ENCODE measurements around the gene ZNRF3. TPM values are rescaled to one million over a fixed set of nuclear protein-coding genes. Genes with fewer than 3 reads are reported as not detected.

Gene ZNRF3
- total and polyA plus RNA-seq, 12 donors = 1.8 to 7.7 (median 6.2) TPM

DNA sequence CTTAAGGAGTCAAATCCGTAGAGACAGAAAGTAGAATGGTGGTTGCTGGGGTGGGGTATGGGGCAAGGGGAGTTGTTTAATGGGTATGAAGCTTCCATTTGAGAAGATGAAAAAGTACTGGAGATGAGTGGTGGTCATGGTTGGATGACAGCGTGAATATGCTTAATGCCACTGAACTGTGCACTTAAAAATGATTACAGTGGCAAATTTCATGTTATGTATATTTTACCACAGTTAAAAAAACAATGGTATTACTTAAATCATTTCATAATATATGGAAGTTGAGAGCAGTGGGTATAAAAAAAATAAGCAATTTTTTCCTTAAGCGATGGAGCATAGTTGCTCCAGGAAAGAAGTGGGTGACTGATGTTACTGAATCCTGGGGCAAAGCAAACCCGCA lies 111.2 kb downstream of the ZNRF3 start:
- H3K27ac ChIP-seq = no peak overlapping the region
- intact Hi-C loops (cut with DNase I) = no loop called here
- peaks cover 0 to 5% (median 0%) of the 10 kb centered on the region in 9 donors for H3K36me3 ChIP-seq
- no peak for DNase-seq
- TF ChIP-seq, protein P1, sequence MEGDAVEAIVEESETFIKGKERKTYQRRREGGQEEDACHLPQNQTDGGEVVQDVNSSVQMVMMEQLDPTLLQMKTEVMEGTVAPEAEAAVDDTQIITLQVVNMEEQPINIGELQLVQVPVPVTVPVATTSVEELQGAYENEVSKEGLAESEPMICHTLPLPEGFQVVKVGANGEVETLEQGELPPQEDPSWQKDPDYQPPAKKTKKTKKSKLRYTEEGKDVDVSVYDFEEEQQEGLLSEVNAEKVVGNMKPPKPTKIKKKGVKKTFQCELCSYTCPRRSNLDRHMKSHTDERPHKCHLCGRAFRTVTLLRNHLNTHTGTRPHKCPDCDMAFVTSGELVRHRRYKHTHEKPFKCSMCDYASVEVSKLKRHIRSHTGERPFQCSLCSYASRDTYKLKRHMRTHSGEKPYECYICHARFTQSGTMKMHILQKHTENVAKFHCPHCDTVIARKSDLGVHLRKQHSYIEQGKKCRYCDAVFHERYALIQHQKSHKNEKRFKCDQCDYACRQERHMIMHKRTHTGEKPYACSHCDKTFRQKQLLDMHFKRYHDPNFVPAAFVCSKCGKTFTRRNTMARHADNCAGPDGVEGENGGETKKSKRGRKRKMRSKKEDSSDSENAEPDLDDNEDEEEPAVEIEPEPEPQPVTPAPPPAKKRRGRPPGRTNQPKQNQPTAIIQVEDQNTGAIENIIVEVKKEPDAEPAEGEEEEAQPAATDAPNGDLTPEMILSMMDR (IDR thresholded peaks at IDR 0.05) = no peak
- H3K4me1 ChIP-seq = peaks cover 0 to 10% (median 0%) of the 10 kb centered on the region in 9 donors
- no peaks in the 10 kb centered on the region for H3K9me3 ChIP-seq
- WGBS, 2 donors = 97% methylated on average over 4 of the region's 4 CpGs
- H3K4me3 ChIP-seq = no peak overlapping the region
- no peaks in the 10 kb centered on the region for H3K27me3 ChIP-seq
- ATAC-seq = no peak

DNA sequence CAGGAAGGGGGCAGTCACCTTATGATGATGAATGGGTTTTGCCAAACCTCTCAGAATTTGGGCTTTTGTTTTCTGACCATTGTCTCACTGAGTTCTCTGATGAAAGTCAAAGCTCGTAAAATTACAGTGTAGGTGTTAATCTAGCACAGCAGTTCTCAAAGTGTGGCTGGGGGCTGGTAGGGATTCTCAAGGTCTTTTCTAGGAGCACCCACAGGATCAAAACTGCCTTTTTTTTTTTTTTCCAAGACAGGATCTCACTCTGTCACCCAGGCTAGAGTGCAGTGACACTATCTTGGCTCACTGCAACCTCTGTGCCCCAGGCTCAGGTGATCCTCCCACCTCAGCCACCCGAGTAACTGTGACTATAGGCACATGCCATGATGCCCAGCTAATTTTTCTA lies 112.2 kb downstream of the ZNRF3 start:
- Histone ChIP-seq H3K4me1 (peaks cover 0 to 10% (median 0%) of the 10 kb centered on the region in 9 donors), H3K27ac (no peak overlapping the region), H3K36me3 (peaks cover 0 to under 1% (median 0%) of the 10 kb centered on the region in 9 donors), H3K27me3 (no peaks in the 10 kb centered on the region), H3K9me3 (no peaks in the 10 kb centered on the region), H3K4me3 (no peak overlapping the region)
- DNase-seq (no peak), ATAC-seq (no peak)
- WGBS, 2 donors = 69 to 87% methylated on average over 2 of the region's 2 CpGs
- intact Hi-C loops (cut with DNase I) = no loop called here
- TF ChIP-seq, protein P1 (IDR thresholded peaks at IDR 0.05) = no peak

DNA sequence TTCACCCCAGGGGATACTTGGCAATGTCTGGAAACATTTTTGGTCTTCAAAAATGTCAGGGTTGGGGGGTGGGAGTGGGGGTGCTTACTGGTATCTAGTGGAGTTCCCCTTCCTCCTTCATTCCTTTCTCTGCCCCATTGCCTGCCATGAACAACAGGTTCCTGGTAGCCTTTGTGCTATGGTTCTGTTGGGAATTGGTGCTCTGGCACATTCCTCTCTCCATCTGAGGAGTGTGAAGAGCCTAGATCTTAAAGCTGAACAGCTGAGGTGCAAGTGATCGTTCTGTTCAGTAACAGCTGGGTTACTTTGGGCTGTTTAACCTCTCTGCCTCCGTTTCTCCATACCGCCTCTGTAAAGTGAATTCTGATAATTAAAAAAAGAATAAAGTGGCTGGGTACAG lies 114.0 kb downstream of the ZNRF3 start:
- DNase-seq (no peak), ATAC-seq (no peak)
- Histone ChIP-seq H3K36me3 (no peaks in the 10 kb centered on the region), H3K27me3 (no peaks in the 10 kb centered on the region), H3K4me3 (no peak overlapping the region), H3K27ac (no peak overlapping the region), H3K4me1 (peaks cover 0 to 11% (median under 1%) of the 10 kb centered on the region in 9 donors), H3K9me3 (no peaks in the 10 kb centered on the region)
- WGBS, 2 donors = 93 to 97% methylated on average over 3 of the region's 3 CpGs
- TF ChIP-seq, protein P1 (IDR thresholded peaks at IDR 0.05) = no peak
- intact Hi-C loops (cut with DNase I) = no loop called here

DNA sequence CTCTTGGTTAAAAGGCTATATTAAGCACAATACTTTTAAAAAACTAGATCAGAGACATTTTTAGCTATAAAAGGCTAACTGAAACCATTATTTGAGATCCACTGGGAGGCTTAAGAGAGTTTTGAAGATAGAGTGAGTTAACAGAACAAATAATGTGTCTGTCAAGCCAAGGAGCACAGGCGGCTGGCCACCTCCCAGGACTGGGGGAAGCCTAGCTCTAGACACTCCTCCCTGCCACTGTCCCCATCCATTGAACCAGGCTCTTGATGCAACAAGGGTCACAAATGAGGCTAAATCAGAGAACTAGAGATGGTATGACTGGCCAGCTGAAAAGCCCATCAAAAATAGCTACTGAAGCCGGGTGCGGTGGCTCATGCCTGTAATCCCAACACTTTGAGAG lies 115.3 kb downstream of the ZNRF3 start:
- Histone ChIP-seq H3K9me3 (no peaks in the 10 kb centered on the region), H3K4me1 (peaks cover 0 to 17% (median 3%) of the 10 kb centered on the region in 9 donors), H3K4me3 (no peak overlapping the region), H3K27ac (no peak overlapping the region), H3K36me3 (no peaks in the 10 kb centered on the region), H3K27me3 (no peaks in the 10 kb centered on the region)
- intact Hi-C loops (cut with DNase I) = loop anchor here in 1 of 10 donors (2.0 kb wide), 1 partner anchor 16 kb away; no protein-coding TSS in a partner anchor
- 88 to 92% methylated on average over 3 of the region's 3 CpGs for WGBS, 2 donors
- DNase-seq (no peak), ATAC-seq (peak in 1 of 8 donors; percentile 31)
- TF ChIP-seq, protein P1 (IDR thresholded peaks at IDR 0.05) = no peak
